PFSK-1 (cell line): ENCODE measurements around the gene FGFBP2.

Experiments
- FOXP2 ChIP-seq: optimal IDR thresholded peaks from 2 replicates; pipeline ENCODE3; 2011; ENCODE audit warnings: borderline replicate concordance, control low read depth, inconsistent platforms; ENCODE audit not compliant: insufficient read depth; ENCODE audit errors: extremely low read length, extremely low read depth
- POLR2AphosphoS5 ChIP-seq: IDR thresholded peaks from 2 replicates; pipeline ENCODE4 v1.6.1; 2012; ENCODE audit warnings: low read depth, mild to moderate bottlenecking, control low read depth, low read length, moderate library complexity
- SIN3A ChIP-seq: IDR thresholded peaks from 2 replicates; pipeline ENCODE4 v1.6.1; 2012; ENCODE audit warnings: mild to moderate bottlenecking, low read length, moderate library complexity, borderline replicate concordance; ENCODE audit not compliant: insufficient read depth
- TAF1 ChIP-seq: IDR thresholded peaks from 2 replicates; pipeline ENCODE4 v1.6.1; 2012; ENCODE audit warnings: low read length, control low read depth, borderline replicate concordance; ENCODE audit not compliant: insufficient read depth
- TF ChIP-seq, protein P1 (sequence below), 2 experiments: IDR thresholded peaks; 2 replicates each; pipeline versions ENCODE4 v1.6.1 to v1.8.0; 2011 to 2012; ENCODE audit warnings: low read depth in 2 of 2, low read length in 2 of 2, control low read depth in 1 of 2, inconsistent platforms in 1 of 2, mild to moderate bottlenecking in 1 of 2, moderate library complexity in 1 of 2; ENCODE audit not compliant: insufficient read depth in 1 of 2

Gene FGFBP2

GRCh38 chr4:15925830-15926229 is 37.1 kb downstream of the FGFBP2 start:
- TF ChIP-seq, protein P1, sequence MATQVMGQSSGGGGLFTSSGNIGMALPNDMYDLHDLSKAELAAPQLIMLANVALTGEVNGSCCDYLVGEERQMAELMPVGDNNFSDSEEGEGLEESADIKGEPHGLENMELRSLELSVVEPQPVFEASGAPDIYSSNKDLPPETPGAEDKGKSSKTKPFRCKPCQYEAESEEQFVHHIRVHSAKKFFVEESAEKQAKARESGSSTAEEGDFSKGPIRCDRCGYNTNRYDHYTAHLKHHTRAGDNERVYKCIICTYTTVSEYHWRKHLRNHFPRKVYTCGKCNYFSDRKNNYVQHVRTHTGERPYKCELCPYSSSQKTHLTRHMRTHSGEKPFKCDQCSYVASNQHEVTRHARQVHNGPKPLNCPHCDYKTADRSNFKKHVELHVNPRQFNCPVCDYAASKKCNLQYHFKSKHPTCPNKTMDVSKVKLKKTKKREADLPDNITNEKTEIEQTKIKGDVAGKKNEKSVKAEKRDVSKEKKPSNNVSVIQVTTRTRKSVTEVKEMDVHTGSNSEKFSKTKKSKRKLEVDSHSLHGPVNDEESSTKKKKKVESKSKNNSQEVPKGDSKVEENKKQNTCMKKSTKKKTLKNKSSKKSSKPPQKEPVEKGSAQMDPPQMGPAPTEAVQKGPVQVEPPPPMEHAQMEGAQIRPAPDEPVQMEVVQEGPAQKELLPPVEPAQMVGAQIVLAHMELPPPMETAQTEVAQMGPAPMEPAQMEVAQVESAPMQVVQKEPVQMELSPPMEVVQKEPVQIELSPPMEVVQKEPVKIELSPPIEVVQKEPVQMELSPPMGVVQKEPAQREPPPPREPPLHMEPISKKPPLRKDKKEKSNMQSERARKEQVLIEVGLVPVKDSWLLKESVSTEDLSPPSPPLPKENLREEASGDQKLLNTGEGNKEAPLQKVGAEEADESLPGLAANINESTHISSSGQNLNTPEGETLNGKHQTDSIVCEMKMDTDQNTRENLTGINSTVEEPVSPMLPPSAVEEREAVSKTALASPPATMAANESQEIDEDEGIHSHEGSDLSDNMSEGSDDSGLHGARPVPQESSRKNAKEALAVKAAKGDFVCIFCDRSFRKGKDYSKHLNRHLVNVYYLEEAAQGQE (IDR thresholded peaks at IDR 0.05; ENCODE audit: insufficient read depth in 1 of 2, low read depth in 2 of 2, low read length in 2 of 2), result no peak
- TF ChIP-seq TAF1 (no peak), FOXP2 (no peak), POLR2AphosphoS5 (no peak), SIN3A (no peak)

- TF ChIP-seq FOXP2 (no peak), POLR2AphosphoS5 (no peak), TAF1 (no peak), SIN3A (no peak)
- TF ChIP-seq, protein P1 (IDR thresholded peaks at IDR 0.05; ENCODE audit: insufficient read depth in 1 of 2, low read depth in 2 of 2, low read length in 2 of 2), result no peak
These were observed 41.4 kb downstream of the FGFBP2 start for GRCh38 chr4:15921592-15921932.

- TF ChIP-seq, protein P1 (IDR thresholded peaks at IDR 0.05; ENCODE audit: insufficient read depth in 1 of 2, low read depth in 2 of 2, low read length in 2 of 2), result no peak
- TF ChIP-seq POLR2AphosphoS5 (peak; percentile 46; the same call in 1 of the 2 replicates), SIN3A (peak; percentile 16; the same call in 1 of the 2 replicates), TAF1 (no peak)
These were observed 42.0 kb downstream of the FGFBP2 start for GRCh38 chr4:15920723-15921591.

DNA sequence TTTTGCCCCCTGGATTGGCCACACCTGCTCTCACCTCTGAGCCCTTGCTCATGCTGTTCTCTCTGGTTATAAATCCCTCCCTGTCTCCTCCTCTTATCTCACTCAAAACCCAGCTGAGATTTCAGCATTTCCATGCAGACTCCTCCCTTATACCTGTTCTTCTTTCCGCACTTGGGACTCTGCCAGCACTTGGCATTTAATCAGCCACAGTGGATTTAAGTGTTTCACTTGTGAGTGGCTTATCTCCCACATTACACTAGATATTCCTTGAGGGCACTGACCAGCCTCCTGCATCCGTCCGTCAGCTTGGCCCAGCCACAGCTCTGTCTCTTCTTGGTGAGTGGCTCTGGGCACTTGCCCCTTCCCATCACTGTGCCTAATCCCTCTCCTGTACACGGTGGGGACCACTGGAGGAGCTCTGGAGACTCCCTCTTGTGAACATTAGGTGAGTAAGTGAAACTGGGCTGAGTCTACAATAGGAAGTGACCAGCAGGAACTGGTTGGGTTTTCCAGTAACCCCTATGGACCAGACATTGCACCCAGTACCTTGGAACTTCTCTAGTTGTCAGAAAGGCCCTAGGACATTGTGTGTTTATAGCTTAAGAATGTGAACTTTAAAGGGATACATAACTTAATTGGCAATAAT is 44.4 kb downstream of the FGFBP2 start:
- TF ChIP-seq FOXP2 (no peak), TAF1 (no peak), SIN3A (no peak), POLR2AphosphoS5 (no peak)
- TF ChIP-seq, protein P1 (IDR thresholded peaks at IDR 0.05; ENCODE audit: insufficient read depth in 1 of 2, low read depth in 2 of 2, low read length in 2 of 2), result no peak
